SK-N-MC (cell line): Measurements from ENCODE around the gene RFLNA.

Experiments used
- DNase-seq: peaks from one replicate; pipeline ENCODE4 v3.0.0-alpha.2; 2011; ENCODE audit warnings: low read depth, low spot score
- H3K27ac ChIP-seq: fragments of 200-600 bp; sonication (generic); 2 replicates; pipeline ENCODE4 v1.5.1; 2016; ENCODE audit warnings: mixed run types
- H3K36me3 ChIP-seq: fragments of 200-600 bp; sonication (generic); 2 replicates; pipeline ENCODE4 v1.6.1; 2017; ENCODE audit warnings: antibody characterized with exemption, low read length, mixed read lengths; ENCODE audit not compliant: insufficient read depth
- H3K4me3 ChIP-seq: fragments of 200-600 bp; sonication (generic); 2 replicates; pipeline ENCODE4 v1.5.1; 2016
- H3K9ac ChIP-seq: fragments of 200-600 bp; sonication (generic); 2 replicates; pipeline ENCODE4 v1.8.0; 2017; ENCODE audit warnings: mixed run types, mixed read lengths; ENCODE audit not compliant: insufficient read length
- H3K9me3 ChIP-seq: fragments of 200-600 bp; sonication (generic); 2 replicates; pipeline ENCODE4 v1.6.1; 2017; ENCODE audit warnings: low read depth, mild to moderate bottlenecking, antibody characterized with exemption, low read length, moderate library complexity, mixed read lengths
- EZH2 ChIP-seq: fragments of 200-600 bp; sonication (generic); IDR thresholded peaks from one replicate; pipeline ENCODE4 v1.6.1; 2017; ENCODE audit warnings: antibody characterized with exemption
- FOXP2 ChIP-seq: optimal IDR thresholded peaks from 2 replicates; pipeline ENCODE3; 2011; ENCODE audit warnings: mild to moderate bottlenecking, moderate library complexity; ENCODE audit not compliant: insufficient read depth; ENCODE audit errors: extremely low read length, control extremely low read depth
- POLR2AphosphoS5 ChIP-seq: IDR thresholded peaks from 2 replicates; pipeline ENCODE4 v1.6.1; 2012; ENCODE audit warnings: mild to moderate bottlenecking, low read depth, low read length, borderline replicate concordance

Gene RFLNA

GRCh38 chr12:124347335-124347734, 52.4 kb downstream of the RFLNA start:
- no peak for DNase-seq
- Histone ChIP-seq H3K36me3 (peaks cover 37% of the 10 kb centered on the region; the same call in 1 of the 2 replicates), H3K4me3 (no peak overlapping the region), H3K9me3 (no peaks in the 10 kb centered on the region), H3K27ac (no peak overlapping the region), H3K9ac (no peak overlapping the region)
- TF ChIP-seq FOXP2 (no peak), POLR2AphosphoS5 (no peak), EZH2 (no peak)

GRCh38 chr12:124347805-124348658, 53.1 kb downstream of the RFLNA start:
- H3K9ac ChIP-seq: no peak overlapping the region
- no peak overlapping the region for H3K27ac ChIP-seq
- peaks cover 38% of the 10 kb centered on the region; the same call in 1 of the 2 replicates for H3K36me3 ChIP-seq

DNA sequence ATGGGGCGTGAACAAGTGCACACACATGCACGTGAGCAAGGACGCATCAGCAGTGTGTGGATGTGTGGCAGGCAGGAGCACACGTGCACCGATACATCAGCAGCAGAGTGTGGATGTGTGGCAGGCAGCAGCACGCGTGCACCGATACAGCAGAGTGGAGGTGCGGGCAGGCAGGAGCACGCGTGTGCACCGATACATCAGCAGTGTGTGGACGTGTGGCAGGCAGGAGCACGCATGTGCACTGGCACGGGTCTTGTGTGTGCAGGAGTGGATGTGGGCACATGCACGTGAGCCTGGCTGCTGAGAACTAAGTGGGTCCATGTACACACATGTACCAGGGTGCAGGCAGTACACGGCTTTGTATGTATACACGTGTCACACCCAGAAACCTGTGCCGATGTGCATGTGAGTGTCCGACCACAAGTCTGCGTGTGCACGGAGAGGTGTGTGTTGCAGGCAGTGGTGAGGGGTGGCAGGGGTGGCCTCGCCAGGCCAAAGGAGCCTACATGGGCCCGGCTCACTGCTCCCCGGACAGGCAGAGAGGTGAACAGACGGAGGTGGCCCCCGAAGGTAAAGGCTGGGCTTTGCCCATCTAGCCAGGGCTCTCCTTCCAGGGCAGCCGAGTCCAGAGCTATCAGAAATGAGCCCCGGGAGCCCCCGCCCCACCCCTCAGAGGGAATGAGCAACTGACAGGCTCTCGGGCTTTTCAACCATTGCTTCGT, 53.9 kb downstream of the RFLNA start:
- Histone ChIP-seq H3K36me3 (peaks cover 39% of the 10 kb centered on the region; the same call in 1 of the 2 replicates), H3K9ac (no peak overlapping the region), H3K27ac (no peak overlapping the region), H3K9me3 (no peaks in the 10 kb centered on the region), H3K4me3 (no peak overlapping the region)
- no peak for DNase-seq
- TF ChIP-seq FOXP2: no peak

More at GRCh38 chr12:124347805-124348658, 53.1 kb downstream of the RFLNA start:
- TF ChIP-seq EZH2 (no peak), POLR2AphosphoS5 (no peak), FOXP2 (no peak)
- no peaks in the 10 kb centered on the region for H3K9me3 ChIP-seq
- no peak overlapping the region for H3K4me3 ChIP-seq
- DNase-seq: no peak

DNA sequence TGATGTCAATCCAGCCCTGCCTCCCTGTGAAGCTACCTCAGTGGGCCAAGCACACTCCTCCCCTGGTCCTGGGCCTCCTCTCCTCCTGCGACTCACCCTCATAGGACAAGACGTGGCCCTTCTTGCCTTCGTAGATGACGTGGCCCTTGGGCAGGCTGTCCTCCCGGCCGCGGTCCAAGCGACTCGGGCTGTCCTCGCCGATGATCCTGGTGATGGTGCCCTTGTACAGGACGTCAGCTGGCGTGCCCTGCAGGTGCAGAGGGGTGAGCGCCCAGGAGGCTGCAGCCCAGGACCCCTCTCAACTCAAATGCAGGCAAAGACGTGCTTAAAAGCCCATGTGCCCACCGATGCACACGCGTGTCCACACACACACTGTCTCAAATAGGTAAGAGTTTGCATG, 55.6 kb downstream of the RFLNA start:
- no peak overlapping the region for H3K4me3 ChIP-seq
- peaks cover 39% of the 10 kb centered on the region; the same call in 1 of the 2 replicates for H3K36me3 ChIP-seq
- H3K27ac ChIP-seq: no peak overlapping the region

DNA sequence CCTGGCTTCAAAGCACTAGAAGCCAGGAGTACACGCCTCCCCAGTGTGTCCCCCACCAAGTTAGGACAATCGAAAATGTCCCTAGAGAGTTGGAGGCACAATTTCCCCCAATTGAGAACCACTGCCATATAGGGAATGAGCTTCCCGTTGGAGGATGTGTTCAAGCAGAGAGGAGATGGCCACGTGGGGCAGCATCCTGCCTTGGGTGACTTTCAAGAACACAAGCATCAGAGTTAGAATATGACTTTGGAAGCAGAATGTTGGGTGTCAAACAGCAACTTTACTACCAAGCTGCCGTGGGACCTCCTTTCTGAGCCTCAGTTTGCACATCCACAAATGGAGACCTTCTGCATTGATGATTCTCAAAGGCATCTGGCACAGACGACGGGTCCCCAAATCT, 56.5 kb downstream of the RFLNA start:
- Histone ChIP-seq H3K27ac (no peak overlapping the region), H3K36me3 (peaks cover 42% of the 10 kb centered on the region; the same call in 1 of the 2 replicates), H3K9ac (no peak overlapping the region), H3K9me3 (no peaks in the 10 kb centered on the region), H3K4me3 (no peak overlapping the region)
- TF ChIP-seq FOXP2 (no peak), POLR2AphosphoS5 (no peak), EZH2 (no peak)
- DNase-seq: no peak

More for the DNA sequence above, 55.6 kb downstream of the RFLNA start:
- DNase-seq: no peak
- Histone ChIP-seq H3K9ac (no peak overlapping the region), H3K9me3 (no peaks in the 10 kb centered on the region)
- TF ChIP-seq POLR2AphosphoS5: no peak
- TF ChIP-seq FOXP2: no peak
- no peak for TF ChIP-seq EZH2

DNA sequence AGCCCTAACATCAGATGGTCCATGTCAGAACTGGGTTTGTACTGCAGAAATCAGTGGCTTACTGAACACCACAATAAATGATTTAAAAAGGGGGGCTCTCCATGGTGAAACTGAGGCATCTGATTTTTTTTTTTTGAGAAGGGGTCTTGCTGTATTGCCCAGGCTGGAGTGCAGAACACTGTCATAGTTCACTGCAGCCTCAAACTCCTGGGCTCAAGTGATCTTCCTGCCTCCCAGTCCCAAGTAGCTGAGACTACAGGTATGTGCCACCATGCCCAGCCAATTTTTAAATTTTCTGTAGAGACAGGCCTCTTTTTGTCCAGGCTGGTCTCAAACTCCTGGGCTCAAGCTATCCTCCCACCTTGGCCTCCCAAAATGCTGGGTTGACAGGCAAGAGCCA, 57.4 kb downstream of the RFLNA start:
- H3K9ac ChIP-seq: no peak overlapping the region
- H3K27ac ChIP-seq: no peak overlapping the region
- no peaks in the 10 kb centered on the region for H3K9me3 ChIP-seq
- peaks cover 40% of the 10 kb centered on the region; the same call in 1 of the 2 replicates for H3K36me3 ChIP-seq
- no peak for DNase-seq
- TF ChIP-seq POLR2AphosphoS5 (no peak), FOXP2 (no peak), EZH2 (no peak)
- no peak overlapping the region for H3K4me3 ChIP-seq

- no peak for DNase-seq
- peaks cover 35% of the 10 kb centered on the region; the same call in 1 of the 2 replicates for H3K36me3 ChIP-seq
- TF ChIP-seq EZH2 (no peak), POLR2AphosphoS5 (no peak), FOXP2 (no peak)
- no peak overlapping the region for H3K27ac ChIP-seq
- H3K4me3 ChIP-seq: no peak overlapping the region
- H3K9me3 ChIP-seq: no peaks in the 10 kb centered on the region
- H3K9ac ChIP-seq: no peak overlapping the region
These were observed 57.9 kb downstream of the RFLNA start for GRCh38 chr12:124352839-124353238.

- Histone ChIP-seq H3K36me3 (peaks cover 42% of the 10 kb centered on the region; the same call in 1 of the 2 replicates), H3K9ac (no peak overlapping the region), H3K4me3 (no peak overlapping the region), H3K27ac (no peak overlapping the region), H3K9me3 (no peaks in the 10 kb centered on the region)
- DNase-seq: no peak
- TF ChIP-seq EZH2 (no peak), POLR2AphosphoS5 (no peak), FOXP2 (no peak)
These were observed 59.5 kb downstream of the RFLNA start for GRCh38 chr12:124354400-124354799.
